GM23248 (cell line): ENCODE measurements around the gene EP300. TPM values are rescaled to one million over a fixed set of nuclear protein-coding genes. Genes with fewer than 3 reads are reported as not detected.
"Not testable (repeated sequence)": the region's sequence is repeated elsewhere in the genome, so short reads cannot be mapped to it uniquely, and the experiment has no call there.

ENCODE experiments used
- DNase-seq: peaks from one replicate; pipeline ENCODE4 v3.0.0-alpha.2; 2015
- H2AFZ ChIP-seq: fragments of 200-600 bp; sonication (generic); 2 replicates; pipeline ENCODE4 v1.6.1; 2016; ENCODE audit warnings: antibody characterized with exemption
- H3F3A ChIP-seq: fragments of 200-600 bp; sonication (generic); 2 replicates; pipeline ENCODE4 v1.6.1; 2016; ENCODE audit warnings: mild to moderate bottlenecking, antibody characterized with exemption, mixed run types; ENCODE audit not compliant: insufficient read depth
- H3K27ac ChIP-seq: fragments of 200-600 bp; sonication (generic); 2 replicates; pipeline ENCODE4 v1.5.1; 2016; ENCODE audit warnings: mild to moderate bottlenecking
- H3K27me3 ChIP-seq: fragments of 200-600 bp; sonication (generic); replicated peaks from 2 replicates; pipeline ENCODE4 v1.6.1; 2016; ENCODE audit warnings: mild to moderate bottlenecking; ENCODE audit not compliant: insufficient read depth
- H3K36me3 ChIP-seq: fragments of 200-600 bp; sonication (generic); 2 replicates; pipeline ENCODE4 v1.6.1; 2016; ENCODE audit warnings: low read depth, mild to moderate bottlenecking
- H3K4me1 ChIP-seq: fragments of 200-600 bp; sonication (generic); 2 replicates; pipeline ENCODE4 v1.6.1; 2016; ENCODE audit warnings: mild to moderate bottlenecking; ENCODE audit not compliant: insufficient read depth
- H3K4me2 ChIP-seq: fragments of 200-600 bp; sonication (generic); one replicate; pipeline ENCODE4 v1.6.1; 2016; ENCODE audit warnings: mild to moderate bottlenecking; ENCODE audit not compliant: unreplicated experiment
- H3K4me3 ChIP-seq: fragments of 200-600 bp; sonication (generic); 2 replicates; pipeline ENCODE4 v1.5.1; 2016; ENCODE audit warnings: mild to moderate bottlenecking
- H3K79me2 ChIP-seq: fragments of 200-600 bp; sonication (generic); 2 replicates; pipeline ENCODE4 v1.6.1; 2016; ENCODE audit warnings: mild to moderate bottlenecking; ENCODE audit not compliant: insufficient read depth
- H3K9ac ChIP-seq: fragments of 200-600 bp; sonication (generic); 2 replicates; pipeline ENCODE4 v1.6.1; 2016; ENCODE audit warnings: mild to moderate bottlenecking
- H3K9me2 ChIP-seq: fragments of 200-600 bp; sonication (generic); 2 replicates; pipeline ENCODE4 v1.6.1; 2016; ENCODE audit warnings: mixed run types, mild to moderate bottlenecking, moderate library complexity; ENCODE audit not compliant: insufficient read depth
- H3K9me3 ChIP-seq: fragments of 200-600 bp; sonication (generic); one replicate; pipeline ENCODE4 v1.6.1; 2017; ENCODE audit warnings: low read depth
- H4K20me1 ChIP-seq: fragments of 200-600 bp; sonication (generic); 2 replicates; pipeline ENCODE4 v1.6.0; 2016; ENCODE audit not compliant: insufficient read depth
- EZH2 ChIP-seq: fragments of 200-600 bp; sonication (generic); IDR thresholded peaks from 2 replicates; pipeline ENCODE4 v1.6.1; 2018; ENCODE audit warnings: antibody characterized with exemption, mild to moderate bottlenecking; ENCODE audit not compliant: insufficient read depth, poor library complexity, severe bottlenecking
- EZH2phosphoT487 ChIP-seq: fragments of 200-600 bp; sonication (generic); IDR thresholded peaks from 2 replicates; pipeline ENCODE4 v1.6.1; 2018; ENCODE audit warnings: antibody characterized with exemption, moderate library complexity, mild to moderate bottlenecking, low read depth; ENCODE audit not compliant: insufficient read depth
- WGBS, 2 experiments: methylation state at CpG; one replicate each; pipeline ENCODE4 v1.1.6; 2015 to 2017; ENCODE audit warnings: low lambda C conversion rate in 2 of 2, low coverage in 1 of 2; ENCODE audit errors: missing lambda C conversion rate in 2 of 2; 5-methylcytosine and 5-hydroxymethylcytosine counted together
- in situ Hi-C: fragments of 300-500 bp; cut with MboI; formaldehyde crosslinking; loops from 2 replicates; pipeline ENCODE4 v1.15.0; 2020
- polyA plus RNA-seq: library from polyadenylated mRNA; unstranded; fragments of >200 nt; fragmentation: Nextera tagmentation; extraction: Ambion mirVana; gene quantifications from 2 replicates; pipeline ENCODE4 v1.2.1, GENCODE V29; 2016
- total RNA-seq: library from RNA; depleted of rRNA; stranded (reverse); fragments of >200 nt; shearing (Covaris generic); gene quantifications from 2 replicates; pipeline ENCODE4 v1.2.3, GENCODE V29; 2014

EP300 gene
- total and polyA plus RNA-seq, 2 experiments from 2014 or later = 11.4 to 18.8 TPM

GRCh38 chr22:41096841-41097240 lies 4.4 kb downstream of the EP300 start:
- peaks cover 19% of the 10 kb centered on the region for H3K4me1 ChIP-seq
- DNase-seq = no peak
- TF ChIP-seq EZH2phosphoT487 (no peak), EZH2 (no peak)
- no peak overlapping the region for H3K9ac ChIP-seq
- no peak overlapping the region for H3K27ac ChIP-seq
- H3K9me3 ChIP-seq = no peaks in the 10 kb centered on the region
- peak overlapping the region; percentile 95 for H3K4me2 ChIP-seq
- H3K27me3 ChIP-seq = no peaks in the 10 kb centered on the region
- in situ Hi-C loops = no loop called here
- no peaks in the 10 kb centered on the region for H3K36me3 ChIP-seq
- peaks cover 65% of the 10 kb centered on the region; the same call in 1 of the 2 replicates for H4K20me1 ChIP-seq
- H3K4me3 ChIP-seq = no peak overlapping the region
- H3K9me2 ChIP-seq = no peaks in the 10 kb centered on the region
- no peak overlapping the region for H2AFZ ChIP-seq
- H3K79me2 ChIP-seq = peaks cover 95% of the 10 kb centered on the region
- peaks cover 11% of the 10 kb centered on the region; the same call in 1 of the 2 replicates for H3F3A ChIP-seq
- WGBS, 2 experiments = 83% methylated on average over 4 of the region's 4 CpGs

GRCh38 chr22:41099036-41099435 lies 6.6 kb downstream of the EP300 start:
- in situ Hi-C loops = no loop called here
- 88 to 89% methylated on average over 16 of the region's 16 CpGs for WGBS, 2 experiments

GRCh38 chr22:41106122-41106968 lies 14.0 kb downstream of the EP300 start:
- TF ChIP-seq EZH2 (no peak), EZH2phosphoT487 (no peak)
- Histone ChIP-seq H3K9ac (no peak overlapping the region), H3F3A (peaks cover 10% of the 10 kb centered on the region; the same call in 1 of the 2 replicates), H3K4me3 (no peak overlapping the region), H4K20me1 (peaks cover 15% of the 10 kb centered on the region; the same call in 1 of the 2 replicates), H3K9me2 (no peaks in the 10 kb centered on the region), H3K4me2 (no peak overlapping the region), H3K27me3 (no peaks in the 10 kb centered on the region), H3K36me3 (no peaks in the 10 kb centered on the region), H3K9me3 (no peaks in the 10 kb centered on the region), H3K27ac (peak overlapping the region; percentile 7; the same call in 1 of the 2 replicates), H3K4me1 (0 out of 2 replicates have a peak, but pooled peaks cover 8% of the 10 kb centered on the region), H3K79me2 (peaks cover 100% of the 10 kb centered on the region), H2AFZ (no peak overlapping the region)
- WGBS, 2 experiments = 71 to 74% methylated on average over 8 of the region's 8 CpGs
- DNase-seq = no peak
- in situ Hi-C loops = loop anchor here (25.0 kb wide), 1 partner anchor 169 kb away; no protein-coding TSS in a partner anchor

More at GRCh38 chr22:41099036-41099435, 6.6 kb downstream of the EP300 start:
- Histone ChIP-seq H3K27ac (no peak overlapping the region), H3K4me2 (no peak overlapping the region), H3K9me2 (no peaks in the 10 kb centered on the region), H3K27me3 (no peaks in the 10 kb centered on the region), H3F3A (0 out of 2 replicates have a peak, but pooled peaks cover 5% of the 10 kb centered on the region), H3K4me3 (no peak overlapping the region), H4K20me1 (peaks cover 67% of the 10 kb centered on the region; the same call in 1 of the 2 replicates), H2AFZ (no peak overlapping the region), H3K9ac (no peak overlapping the region), H3K9me3 (no peaks in the 10 kb centered on the region), H3K36me3 (no peaks in the 10 kb centered on the region), H3K4me1 (peaks cover 19% of the 10 kb centered on the region), H3K79me2 (peaks cover 100% of the 10 kb centered on the region)
- no peak for DNase-seq
- TF ChIP-seq EZH2phosphoT487 (no peak), EZH2 (no peak)

- not testable (repeated sequence) for H3K4me3 ChIP-seq, H3K9me2 ChIP-seq, H3K4me1 ChIP-seq, H3K9me3 ChIP-seq, H3K9ac ChIP-seq, H3K36me3 ChIP-seq, H3F3A ChIP-seq, H3K27ac ChIP-seq, DNase-seq, H3K27me3 ChIP-seq, H2AFZ ChIP-seq, H3K4me2 ChIP-seq
- 86 to 90% methylated on average over 9 of the region's 9 CpGs for WGBS, 2 experiments
- Histone ChIP-seq H3K79me2 (peaks cover 100% of the 10 kb centered on the region), H4K20me1 (peaks cover 11% of the 10 kb centered on the region; the same call in 1 of the 2 replicates)
- in situ Hi-C loops = loop anchor here (25.0 kb wide), 1 partner anchor 170 kb away; no protein-coding TSS in a partner anchor
Measured at GRCh38 chr22:41106969-41107325, 14.6 kb downstream of the EP300 start.
